K562 (cell line): Measurements from ENCODE around the gene CREB3L2. TPM values are rescaled to one million over a fixed set of nuclear protein-coding genes. Genes with fewer than 3 reads are reported as not detected.

Experiments
- BCL6 ChIP-seq: fragments of 250-450 bp; sonication (Bioruptor Pico); IDR thresholded peaks from 2 replicates; pipeline ENCODE4 v1.4.0; 2020
- CC2D1A ChIP-seq: fragments of 450-650 bp; IDR thresholded peaks from 2 replicates; pipeline ENCODE4 v1.6.1; 2017; ENCODE audit warnings: mild to moderate bottlenecking
- CXXC5 ChIP-seq: fragments of 250-450 bp; sonication (Bioruptor Pico); IDR thresholded peaks from 2 replicates; pipeline ENCODE4 v1.8.0; 2022; ENCODE audit warnings: inconsistent platforms, mild to moderate bottlenecking, moderate library complexity
- GABPB1 ChIP-seq: sonication (generic); formaldehyde crosslinking; IDR thresholded peaks from 2 replicates; pipeline ENCODE4 v1.8.0; 2022; ENCODE audit warnings: mild to moderate bottlenecking, missing genetic modification reagents
- GABPB2 ChIP-seq: fragments of 250-450 bp; sonication (Bioruptor Pico); conservative IDR thresholded peaks from 2 replicates; pipeline ENCODE4 v1.5.1; 2021; ENCODE audit warnings: mild to moderate bottlenecking
- KAT7 ChIP-seq: sonication (generic); formaldehyde crosslinking; IDR thresholded peaks from 2 replicates; pipeline ENCODE4 v1.8.0; 2022; ENCODE audit warnings: missing genetic modification reagents, mild to moderate bottlenecking, borderline replicate concordance
- MAFK ChIP-seq: IDR thresholded peaks from 2 replicates; pipeline ENCODE4 v1.6.1; 2011; ENCODE audit warnings: low read length, improper control_type of control experiment
- SIN3A ChIP-seq, 2 experiments: fragments of 150-350 bp in 1 of 2; IDR thresholded peaks; 2 replicates each; pipeline ENCODE4 v1.6.1; 2011 to 2016; ENCODE audit warnings: borderline replicate concordance in 2 of 2, low read depth in 2 of 2, low read length in 2 of 2, mild to moderate bottlenecking in 2 of 2, moderate library complexity in 2 of 2; ENCODE audit not compliant: control insufficient read depth in 1 of 2
- SIX5 ChIP-seq, 2 experiments: IDR thresholded peaks; 2 replicates each; pipeline ENCODE4 v1.6.1; 2011; ENCODE audit warnings: low read length in 2 of 2, borderline replicate concordance in 1 of 2, low read depth in 1 of 2, mild to moderate bottlenecking in 1 of 2, moderate library complexity in 1 of 2; ENCODE audit not compliant: insufficient read depth in 1 of 2
- TAF15 ChIP-seq: fragments of 200-400 bp; formaldehyde crosslinking; IDR thresholded peaks from 2 replicates; pipeline ENCODE4 v1.6.1; 2017; ENCODE audit warnings: mild to moderate bottlenecking, low read depth, low read length, moderate library complexity
- TFAM ChIP-seq: fragments of 250-450 bp; sonication (Bioruptor Pico); conservative IDR thresholded peaks from 2 replicates; pipeline ENCODE4 v1.5.0; 2021; ENCODE audit warnings: mild to moderate bottlenecking, moderate library complexity
- ZC3H11A ChIP-seq: IDR thresholded peaks from 2 replicates; pipeline ENCODE4 v1.6.1; 2012; ENCODE audit warnings: low read depth, low read length, improper control_type of control experiment
- ZFP1 ChIP-seq: fragments of 450-650 bp; formaldehyde crosslinking; IDR thresholded peaks from 2 replicates; pipeline ENCODE4 v1.4.0; 2020; ENCODE audit warnings: mild to moderate bottlenecking, mixed read lengths
- ZFP30 ChIP-seq: fragments of 250-450 bp; sonication (Bioruptor Pico); IDR thresholded peaks from 2 replicates; pipeline ENCODE4 v1.8.0; 2022; ENCODE audit warnings: moderate library complexity, mild to moderate bottlenecking, inconsistent platforms, borderline replicate concordance
- ZNF197 ChIP-seq: fragments of 200-800 bp; sonication (Bioruptor generic); IDR thresholded peaks from 2 replicates; pipeline ENCODE4 v1.6.1; 2016; ENCODE audit warnings: low read depth, missing genetic modification characterization, missing compliant biosample characterization
- ZNF76 ChIP-seq: fragments of 250-450 bp; sonication (Bioruptor Pico); IDR thresholded peaks from 2 replicates; pipeline ENCODE4 v1.4.0; 2020; ENCODE audit warnings: mild to moderate bottlenecking, moderate library complexity, borderline replicate concordance
- ZNF766 ChIP-seq: fragments of 200-800 bp; sonication (Bioruptor generic); conservative IDR thresholded peaks from 2 replicates; pipeline ENCODE4 v1.6.1; 2016; ENCODE audit warnings: missing genetic modification characterization, missing compliant biosample characterization
- ZZZ3 ChIP-seq: fragments of 450-650 bp; IDR thresholded peaks from 2 replicates; pipeline ENCODE4 v1.6.1; 2016; ENCODE audit warnings: antibody characterized with exemption, mild to moderate bottlenecking, moderate library complexity
- polyA plus RNA-seq, 8 experiments: library from polyadenylated mRNA; depleted of rRNA in 4 of 8; stranded (reverse) in 5 of 8; unstranded in 3 of 8; fragments of >200 nt; fragmentation: Nextera tagmentation in 2 of 8; fragmentation: Illumina TruSeq in 1 of 8; extraction: Ambion mirVana in 2 of 8; extraction: Trizol in 1 of 8; gene quantifications; 2 replicates each; pipeline versions ENCODE4 v1.2.1 to v1.2.3, GENCODE V29; 2011 to 2014; ENCODE audit warnings: inconsistent platforms in 1 of 8, missing spikeins in 1 of 8
- total RNA-seq, 7 experiments: library from RNA; depleted of rRNA in 6 of 7; stranded (reverse); fragments of >200 nt in 6 of 7; fragmentation: Illumina TruSeq in 2 of 7; extraction: Trizol in 2 of 7; gene quantifications; 2 replicates each; pipeline versions ENCODE4 v1.2.1 to v1.2.3, GENCODE V29; 2011 to 2021; ENCODE audit warnings: low replicate concordance in 1 of 7
- TF ChIP-seq, protein P1 (sequence below): fragments of 450-650 bp; IDR thresholded peaks from 2 replicates; pipeline ENCODE4 v1.6.1; 2018; ENCODE audit not compliant: partially characterized antibody
- TF ChIP-seq, protein P2 (sequence below): fragments of 450-650 bp; IDR thresholded peaks from 2 replicates; pipeline ENCODE4 v1.7.1; 2018; ENCODE audit warnings: mild to moderate bottlenecking, low read depth; ENCODE audit not compliant: partially characterized antibody
- TF ChIP-seq, protein P3 (sequence below): fragments of 450-650 bp; IDR thresholded peaks from 2 replicates; pipeline ENCODE4 v1.6.1; 2016

Gene CREB3L2
- total and polyA plus RNA-seq, 9 of the 15 experiments (the other 6 are each of a cell fraction or from before 2014, with no cell fraction given) = 7.1 to 45.6 (median 15.8) TPM

DNA sequence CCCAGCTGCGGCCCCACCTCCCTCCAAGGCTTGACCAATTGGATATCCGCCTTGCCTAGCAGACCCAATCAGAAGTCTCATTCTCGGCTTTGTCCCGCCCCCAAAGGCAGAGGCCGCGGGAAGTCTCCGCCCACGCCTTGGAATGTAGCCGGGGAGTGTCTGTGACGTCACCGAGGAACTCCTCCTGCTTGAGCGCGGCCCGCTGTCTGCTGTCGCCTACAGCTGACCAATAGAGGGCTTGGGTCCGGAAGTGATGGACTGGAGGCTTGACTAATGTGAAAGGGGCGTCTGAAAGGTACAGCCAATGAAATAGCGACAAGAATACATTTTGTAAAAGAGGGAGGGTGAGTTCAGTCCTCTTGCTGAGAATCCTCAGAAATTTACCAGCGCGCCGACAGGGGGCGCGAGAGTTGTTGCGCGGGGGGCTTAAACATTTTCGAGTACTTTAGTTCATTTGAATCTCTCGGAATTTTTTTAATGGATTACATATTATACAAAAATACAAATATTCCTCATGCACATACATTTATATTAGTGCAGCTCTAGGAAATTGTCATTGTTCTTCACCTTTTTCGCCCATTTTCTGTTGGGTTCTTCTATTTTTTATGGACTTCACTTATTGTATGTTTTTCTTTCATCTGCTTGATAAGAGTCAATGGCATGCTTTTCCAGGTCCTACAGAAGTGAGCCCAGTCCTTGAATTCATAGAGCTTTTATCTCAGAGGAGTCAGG, 376 bp upstream of the CREB3L2 start (continued):
- no peak for TF ChIP-seq TFAM (CRISPR knock-in tag)
- no peak; the same call in 1 of the 2 replicates for TF ChIP-seq ZZZ3
- 0 out of 2 replicates have a peak, but pooled peaks have one; percentile 21 for TF ChIP-seq ZNF766
- no peak for TF ChIP-seq MAFK
- TF ChIP-seq TAF15 = no peak
- peak; percentile 70; the same call in 1 of the 2 replicates for TF ChIP-seq ZC3H11A
- no peak for TF ChIP-seq SIX5 (IDR thresholded peaks at IDR 0.05; ENCODE audit: borderline replicate concordance in 1 of 2, insufficient read depth in 1 of 2, low read depth in 1 of 2, low read length in 2 of 2)
- TF ChIP-seq ZNF197 (CRISPR knock-in tag) = 0 out of 2 replicates have a peak, but pooled peaks have one; percentile 30
- TF ChIP-seq GABPB2 = no peak
- TF ChIP-seq CXXC5 = peak; percentile 44
- TF ChIP-seq, protein P1, sequence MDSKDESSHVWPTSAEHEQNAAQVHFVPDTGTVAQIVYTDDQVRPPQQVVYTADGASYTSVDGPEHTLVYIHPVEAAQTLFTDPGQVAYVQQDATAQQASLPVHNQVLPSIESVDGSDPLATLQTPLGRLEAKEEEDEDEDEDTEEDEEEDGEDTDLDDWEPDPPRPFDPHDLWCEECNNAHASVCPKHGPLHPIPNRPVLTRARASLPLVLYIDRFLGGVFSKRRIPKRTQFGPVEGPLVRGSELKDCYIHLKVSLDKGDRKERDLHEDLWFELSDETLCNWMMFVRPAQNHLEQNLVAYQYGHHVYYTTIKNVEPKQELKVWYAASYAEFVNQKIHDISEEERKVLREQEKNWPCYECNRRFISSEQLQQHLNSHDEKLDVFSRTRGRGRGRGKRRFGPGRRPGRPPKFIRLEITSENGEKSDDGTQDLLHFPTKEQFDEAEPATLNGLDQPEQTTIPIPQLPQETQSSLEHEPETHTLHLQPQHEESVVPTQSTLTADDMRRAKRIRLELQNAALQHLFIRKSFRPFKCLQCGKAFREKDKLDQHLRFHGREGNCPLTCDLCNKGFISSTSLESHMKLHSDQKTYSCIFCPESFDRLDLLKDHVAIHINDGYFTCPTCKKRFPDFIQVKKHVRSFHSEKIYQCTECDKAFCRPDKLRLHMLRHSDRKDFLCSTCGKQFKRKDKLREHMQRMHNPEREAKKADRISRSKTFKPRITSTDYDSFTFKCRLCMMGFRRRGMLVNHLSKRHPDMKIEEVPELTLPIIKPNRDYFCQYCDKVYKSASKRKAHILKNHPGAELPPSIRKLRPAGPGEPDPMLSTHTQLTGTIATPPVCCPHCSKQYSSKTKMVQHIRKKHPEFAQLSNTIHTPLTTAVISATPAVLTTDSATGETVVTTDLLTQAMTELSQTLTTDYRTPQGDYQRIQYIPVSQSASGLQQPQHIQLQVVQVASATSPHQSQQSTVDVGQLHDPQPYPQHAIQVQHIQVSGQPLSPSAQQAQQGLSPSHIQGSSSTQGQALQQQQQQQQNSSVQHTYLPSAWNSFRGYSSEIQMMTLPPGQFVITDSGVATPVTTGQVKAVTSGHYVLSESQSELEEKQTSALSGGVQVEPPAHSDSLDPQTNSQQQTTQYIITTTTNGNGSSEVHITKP = peak; percentile 37
- TF ChIP-seq CC2D1A = peak; percentile 66
- TF ChIP-seq BCL6 (CRISPR knock-in tag) = no peak
- TF ChIP-seq, protein P2, sequence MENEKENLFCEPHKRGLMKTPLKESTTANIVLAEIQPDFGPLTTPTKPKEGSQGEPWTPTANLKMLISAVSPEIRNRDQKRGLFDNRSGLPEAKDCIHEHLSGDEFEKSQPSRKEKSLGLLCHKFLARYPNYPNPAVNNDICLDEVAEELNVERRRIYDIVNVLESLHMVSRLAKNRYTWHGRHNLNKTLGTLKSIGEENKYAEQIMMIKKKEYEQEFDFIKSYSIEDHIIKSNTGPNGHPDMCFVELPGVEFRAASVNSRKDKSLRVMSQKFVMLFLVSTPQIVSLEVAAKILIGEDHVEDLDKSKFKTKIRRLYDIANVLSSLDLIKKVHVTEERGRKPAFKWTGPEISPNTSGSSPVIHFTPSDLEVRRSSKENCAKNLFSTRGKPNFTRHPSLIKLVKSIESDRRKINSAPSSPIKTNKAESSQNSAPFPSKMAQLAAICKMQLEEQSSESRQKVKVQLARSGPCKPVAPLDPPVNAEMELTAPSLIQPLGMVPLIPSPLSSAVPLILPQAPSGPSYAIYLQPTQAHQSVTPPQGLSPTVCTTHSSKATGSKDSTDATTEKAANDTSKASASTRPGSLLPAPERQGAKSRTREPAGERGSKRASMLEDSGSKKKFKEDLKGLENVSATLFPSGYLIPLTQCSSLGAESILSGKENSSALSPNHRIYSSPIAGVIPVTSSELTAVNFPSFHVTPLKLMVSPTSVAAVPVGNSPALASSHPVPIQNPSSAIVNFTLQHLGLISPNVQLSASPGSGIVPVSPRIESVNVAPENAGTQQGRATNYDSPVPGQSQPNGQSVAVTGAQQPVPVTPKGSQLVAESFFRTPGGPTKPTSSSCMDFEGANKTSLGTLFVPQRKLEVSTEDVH = peak; percentile 76
- 0 out of 2 replicates have a peak, but pooled peaks have one; percentile 16 for TF ChIP-seq GABPB1
- TF ChIP-seq, protein P3, sequence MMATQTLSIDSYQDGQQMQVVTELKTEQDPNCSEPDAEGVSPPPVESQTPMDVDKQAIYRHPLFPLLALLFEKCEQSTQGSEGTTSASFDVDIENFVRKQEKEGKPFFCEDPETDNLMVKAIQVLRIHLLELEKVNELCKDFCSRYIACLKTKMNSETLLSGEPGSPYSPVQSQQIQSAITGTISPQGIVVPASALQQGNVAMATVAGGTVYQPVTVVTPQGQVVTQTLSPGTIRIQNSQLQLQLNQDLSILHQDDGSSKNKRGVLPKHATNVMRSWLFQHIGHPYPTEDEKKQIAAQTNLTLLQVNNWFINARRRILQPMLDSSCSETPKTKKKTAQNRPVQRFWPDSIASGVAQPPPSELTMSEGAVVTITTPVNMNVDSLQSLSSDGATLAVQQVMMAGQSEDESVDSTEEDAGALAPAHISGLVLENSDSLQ = peak; percentile 100
- no peak for TF ChIP-seq ZFP30 (CRISPR knock-in tag)
- no peak; a peak in 1 of 4 replicates for TF ChIP-seq SIN3A (IDR thresholded peaks at IDR 0.05; ENCODE audit: borderline replicate concordance in 2 of 2, control insufficient read depth in 1 of 2, low read depth in 2 of 2, low read length in 2 of 2)
- TF ChIP-seq KAT7 (CRISPR knock-in tag) = no peak
- TF ChIP-seq ZNF76 = no peak
- 0 out of 2 replicates have a peak, but pooled peaks have one; percentile 61 for TF ChIP-seq ZFP1 (CRISPR knock-in tag)
